Right renal cortex interstitium (tissue), 3 donors: ENCODE results near the gene CYP51A1. TPM values are rescaled to one million over a fixed set of nuclear protein-coding genes. Genes with fewer than 3 reads are reported as not detected.
"Not testable (repeated sequence)": the region's sequence is repeated elsewhere in the genome, so short reads cannot be mapped to it uniquely, and the experiment has no call there.

Experiments
- DNase-seq, 3 donors: peaks; one replicate each; pipeline ENCODE4 v3.0.0-alpha.2; 2013; ENCODE audit warnings: low read depth in 3 of 3, low spot score in 2 of 3
- polyA plus RNA-seq, 3 donors: library from polyadenylated mRNA; unstranded; fragments of 120-200 nt; gene quantifications; one replicate each; pipeline ENCODE4 v1.2.1, GENCODE V29; 2013; ENCODE audit not compliant: insufficient read length in 3 of 3

The CYP51A1 gene
- 10 to 100 TPM; 83.6 to 88.5 (median 85.2) TPM for polyA plus RNA-seq

- DNase-seq: peak; percentile 93 to 94 (median 94)
Measured at GRCh38 chr7:92134271-92135051, at the start of gene CYP51A1. CYP51A1 (minus strand) TSS chr7:92134477; CDS start chr7:92134364, 113 bp downstream.

- peak; percentile 50 to 76 (median 68) for DNase-seq
Measured at GRCh38 chr7:92178928-92179924, 44.9 kb upstream of the CYP51A1 start, which contains the start of gene LRRD1. LRRD1 (minus strand) TSS chr7:92179142; CDS start chr7:92165202, 13,940 bp downstream.

DNA sequence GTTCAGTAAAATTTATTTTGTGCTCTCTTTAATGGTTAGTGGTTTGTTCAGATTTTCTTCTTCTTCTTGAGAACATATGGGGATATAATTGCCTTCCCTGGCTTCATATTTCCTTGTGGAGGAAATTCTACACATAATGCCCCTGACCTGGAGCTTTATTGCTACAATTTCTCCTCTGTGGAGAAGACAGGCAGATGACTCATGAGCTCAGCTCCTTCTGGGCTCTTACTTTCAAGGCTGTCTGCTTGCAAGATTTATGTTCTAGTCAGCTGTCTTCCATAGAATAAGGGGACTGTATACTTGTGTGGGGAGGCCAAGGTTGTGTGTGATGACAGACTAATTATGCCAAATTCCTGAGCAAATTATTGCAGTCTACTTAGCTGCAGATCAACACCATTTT lies 43.1 kb upstream of the CYP51A1 start:
- no peak for DNase-seq

GRCh38 chr7:92169529-92169928 lies 35.3 kb upstream of the CYP51A1 start:
- DNase-seq: not testable (repeated sequence)

- no peak for DNase-seq
Measured at GRCh38 chr7:92161271-92161670, 27.0 kb upstream of the CYP51A1 start.

GRCh38 chr7:92158660-92159575 lies 24.6 kb upstream of the CYP51A1 start:
- no peak for DNase-seq

- no peak for DNase-seq
Measured at GRCh38 chr7:92156990-92157389, 22.7 kb upstream of the CYP51A1 start.

DNA sequence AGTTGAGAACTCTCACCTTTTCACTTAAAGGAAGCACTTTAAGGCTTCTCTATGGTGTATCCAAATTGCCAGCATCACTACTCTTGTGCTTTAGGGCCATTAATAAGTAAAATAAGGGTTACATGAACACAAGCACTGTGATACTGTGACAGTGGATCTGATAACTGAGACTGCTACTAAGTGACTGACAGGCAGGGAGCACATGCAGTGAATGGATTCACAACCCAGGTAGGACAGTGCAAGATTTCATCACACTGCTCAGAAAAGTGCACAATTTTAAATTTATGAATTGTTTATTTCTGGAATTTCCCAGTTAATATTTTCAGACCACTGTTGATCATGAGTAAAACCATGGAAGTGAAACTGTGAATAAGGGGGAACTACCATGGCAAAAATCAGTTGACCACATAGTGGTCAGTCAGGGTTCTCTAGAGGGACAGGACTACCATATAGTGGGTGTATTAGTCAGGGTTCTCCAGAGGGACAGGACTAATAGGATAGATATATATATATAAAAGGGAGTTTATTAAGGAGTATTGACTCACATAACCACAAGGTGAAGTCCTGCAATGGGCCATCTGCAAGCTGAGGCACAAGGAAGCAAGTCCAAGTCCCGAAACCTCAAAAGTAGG lies 20.9 kb upstream of the CYP51A1 start:
- DNase-seq: no peak

DNA sequence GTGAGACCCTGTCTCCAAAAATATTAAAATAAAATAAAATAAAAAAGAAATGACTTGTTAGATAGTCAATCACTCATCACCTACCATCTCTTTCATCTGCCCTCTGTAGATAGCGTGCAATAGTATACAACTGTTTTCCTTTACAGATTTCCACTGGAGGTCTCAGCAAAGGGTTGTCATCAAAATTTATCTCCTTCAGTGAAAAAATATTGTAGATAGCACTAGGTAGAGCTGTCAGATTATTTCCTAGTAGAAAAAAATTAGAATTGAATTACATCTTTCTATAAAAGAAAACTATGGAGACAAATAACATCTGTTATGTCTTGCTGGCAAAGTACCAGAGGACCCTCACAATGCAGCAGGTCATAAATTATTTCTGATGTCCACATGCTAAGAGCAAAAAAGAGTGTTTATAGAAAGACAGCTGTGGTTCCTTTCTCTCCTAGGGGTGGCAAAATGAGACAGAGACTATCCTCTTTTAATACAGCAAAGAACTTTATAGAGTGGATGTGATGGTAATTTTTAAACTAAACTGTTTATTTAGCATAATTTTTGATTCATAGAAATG lies 16.3 kb upstream of the CYP51A1 start:
- DNase-seq: no peak

- DNase-seq: no peak
Measured at GRCh38 chr7:92149736-92150239, 15.5 kb upstream of the CYP51A1 start.

DNA sequence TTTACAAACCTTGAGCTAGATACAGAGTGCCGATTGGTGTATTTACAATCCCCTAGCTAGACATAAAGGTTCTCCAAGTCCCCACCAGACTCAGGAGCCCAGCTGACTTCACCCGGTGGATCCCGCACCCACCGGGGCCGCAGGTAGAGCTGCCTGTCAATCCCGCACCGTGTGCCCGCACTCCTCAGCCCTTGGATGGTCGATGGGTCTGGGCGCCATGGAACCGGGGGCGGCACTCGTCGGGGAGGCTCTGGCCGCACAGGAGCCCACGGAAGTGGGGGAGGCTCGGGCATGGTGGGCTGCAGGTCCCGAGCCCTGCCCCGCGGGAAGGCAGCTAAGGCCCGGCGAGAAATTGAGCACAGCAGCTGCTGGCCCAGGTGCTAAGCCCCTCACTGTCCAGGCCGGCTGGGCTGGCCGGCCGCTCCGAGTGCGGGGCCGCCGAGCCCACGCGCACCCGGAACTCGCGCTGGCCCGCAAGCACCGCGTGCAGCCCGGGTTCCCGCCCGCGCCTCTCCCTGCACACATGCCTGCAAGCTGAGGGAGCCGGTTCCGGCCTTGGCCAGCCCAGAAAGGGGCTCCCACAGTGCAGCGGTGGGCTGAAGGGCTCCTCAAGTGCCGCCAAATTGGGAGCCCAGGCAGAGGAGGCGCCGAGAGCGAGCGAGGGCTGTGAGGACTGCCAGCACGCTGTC lies 9.1 kb upstream of the CYP51A1 start:
- not testable (repeated sequence) for DNase-seq

- not testable (repeated sequence) for DNase-seq
Measured at GRCh38 chr7:92142791-92143190, 8.5 kb upstream of the CYP51A1 start.

DNA sequence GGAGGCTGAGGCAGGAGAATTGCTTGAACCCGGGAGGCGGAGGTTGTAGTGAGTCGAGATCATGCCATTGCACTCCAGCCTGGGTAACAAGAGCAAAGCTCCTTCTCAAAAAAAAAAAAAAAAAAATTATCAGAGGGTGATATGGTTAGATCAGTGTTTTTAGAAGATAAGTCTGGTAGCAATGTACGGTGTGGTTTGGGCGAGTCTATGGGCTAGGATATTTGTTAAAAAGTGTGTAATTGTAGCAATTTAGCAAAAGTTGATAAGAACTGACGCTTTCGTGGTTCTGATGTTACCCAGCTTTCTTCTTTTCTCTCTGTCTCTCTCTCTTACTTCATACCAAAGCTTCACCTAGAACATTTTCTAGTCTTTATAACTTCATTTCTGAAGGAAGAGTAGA lies 6.9 kb upstream of the CYP51A1 start:
- DNase-seq: no peak

GRCh38 chr7:92137557-92137956 lies 3.3 kb upstream of the CYP51A1 start:
- DNase-seq: peak; percentile 60 to 71 (median 62)

DNA sequence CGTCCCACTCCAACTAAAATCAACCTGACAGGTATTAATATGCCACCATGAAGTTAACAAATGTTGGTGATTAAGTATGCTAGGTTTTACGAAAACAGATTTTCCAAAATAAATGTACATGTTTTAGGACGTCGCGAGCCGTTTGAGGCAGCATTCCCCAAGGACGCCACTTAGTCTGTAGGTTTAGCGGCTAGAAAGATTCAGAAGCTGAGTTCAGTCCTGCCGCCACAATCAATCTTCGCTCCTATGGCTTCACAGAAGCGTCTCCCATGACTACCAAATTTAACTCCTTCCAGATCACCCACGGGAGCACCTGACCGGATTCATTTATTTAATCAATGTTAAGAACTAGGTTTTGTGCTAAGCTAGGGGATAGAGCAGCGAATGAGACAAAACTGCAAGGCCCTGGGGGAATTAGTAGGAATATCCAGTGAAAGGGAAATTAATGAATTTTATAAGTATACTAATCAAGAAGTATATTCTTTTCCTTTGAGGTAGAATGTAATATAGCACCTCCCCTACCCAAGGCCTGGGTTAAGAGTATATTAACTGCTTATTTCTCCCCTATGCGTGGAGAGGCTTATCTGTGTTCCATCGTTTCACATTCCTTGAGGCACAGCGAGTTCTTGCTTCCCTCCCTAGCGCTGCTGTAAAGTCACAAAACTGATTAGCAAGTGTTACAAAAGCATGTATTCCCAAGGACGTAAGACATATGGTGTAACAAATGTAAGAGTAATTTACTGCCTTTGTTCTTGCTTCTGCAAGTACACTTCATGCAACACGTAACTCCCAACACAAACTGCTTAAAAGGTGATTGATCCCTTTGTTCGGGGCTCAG lies 994 bp upstream of the CYP51A1 start:
- DNase-seq: peak in 2 of 3 donors; percentile 29 to 33

DNA sequence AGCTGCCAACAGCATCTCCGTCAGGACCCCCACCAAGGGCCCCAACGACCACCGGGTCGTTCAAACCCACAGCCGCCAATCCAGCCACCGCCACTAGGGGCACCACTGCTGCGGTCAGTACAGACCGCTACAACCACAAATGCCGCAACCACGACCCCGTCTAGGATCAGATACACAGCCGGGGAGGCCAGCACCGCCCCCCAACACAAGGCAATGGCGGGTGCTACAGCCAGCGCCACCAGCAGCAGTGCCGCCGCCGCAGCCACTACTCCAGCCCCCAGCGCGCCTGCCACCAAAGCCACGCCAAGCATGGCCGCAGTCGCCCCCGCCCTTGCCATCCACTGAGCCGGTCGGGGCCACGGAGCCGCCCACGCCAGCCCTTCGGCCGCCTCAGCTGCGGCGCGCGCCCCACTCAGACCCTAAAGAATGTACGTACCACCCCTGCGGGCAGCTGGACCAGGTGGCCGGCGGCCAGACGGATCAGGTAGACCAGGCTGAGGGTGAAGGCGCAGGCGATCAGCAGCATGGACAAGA lies 473 bp downstream of the CYP51A1 start:
- peak; percentile 53 to 65 (median 63) for DNase-seq

DNA sequence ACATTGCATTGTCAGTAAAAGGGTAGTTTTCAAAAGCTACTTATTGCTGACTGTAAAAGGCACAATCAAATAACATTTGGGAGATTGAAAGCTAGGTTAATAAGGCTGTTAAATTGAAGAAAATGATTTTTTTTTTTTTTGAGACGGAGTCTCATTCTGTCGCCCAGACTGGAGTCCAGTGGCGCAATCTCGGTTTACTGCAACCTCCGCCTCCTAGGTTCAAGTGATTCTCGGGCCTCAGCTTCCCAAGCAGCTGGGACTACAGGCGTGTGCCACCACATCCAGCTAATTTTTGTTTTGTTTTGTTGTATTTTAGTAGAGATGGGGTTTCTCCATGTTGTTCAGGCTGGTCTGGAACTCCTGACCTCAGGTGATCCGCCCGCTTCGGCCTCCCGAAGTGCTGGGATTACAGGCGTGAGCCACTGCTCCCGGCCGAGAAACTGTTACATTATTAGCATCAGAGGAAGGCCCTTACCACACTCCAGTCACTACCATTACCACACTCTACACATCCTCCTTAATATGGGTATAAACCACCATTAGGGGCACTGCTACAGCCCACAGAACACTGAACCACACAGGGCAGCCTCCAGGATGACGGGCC lies 1.0 kb downstream of the CYP51A1 start:
- no peak for DNase-seq
